ENCODE measurements around the gene RPP40.

DNA sequence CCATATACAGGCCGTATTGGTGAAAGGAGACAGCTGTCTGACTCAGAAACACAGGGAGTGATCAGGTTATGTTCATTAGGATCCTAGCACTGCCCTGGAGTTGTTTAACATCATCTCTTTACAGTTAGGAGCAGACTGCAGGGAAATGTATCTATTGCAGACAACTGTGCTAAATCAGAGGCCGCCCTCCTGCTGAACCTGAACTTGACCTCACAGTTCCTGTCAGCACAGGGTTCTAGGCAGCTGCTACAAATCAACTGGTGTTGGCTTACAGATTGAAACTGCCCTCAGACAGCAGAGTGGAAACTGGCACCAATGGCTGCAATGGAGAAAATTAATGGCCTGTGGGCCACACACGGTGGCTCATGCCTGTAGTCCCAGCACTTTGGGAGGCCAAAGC lies 3.7 kb upstream of the RPP40 start:
- TF ChIP-seq ZNF263 (CRISPR knock-in tag; IDR thresholded peaks at IDR 0.05; ENCODE audit: borderline replicate concordance) (no peak), ARNT (IDR thresholded peaks at IDR 0.05) (no peak)

Measured in K562 (cell line).